Heart right ventricle (tissue), 16 donors: ENCODE measurements around the gene MRPL45. TPM values are rescaled to one million over a fixed set of nuclear protein-coding genes. Genes with fewer than 3 reads are reported as not detected.

Experiments used
- ATAC-seq, 8 donors: fragments of 200-7000 bp; cut with Tn5 transposase; one replicate each; pipeline ENCODE4 v1.9.1; 2020; ENCODE audit warnings: mild to moderate bottlenecking in 8 of 8, moderate library complexity in 8 of 8, moderate number of reproducible peaks in 1 of 8
- DNase-seq, 2 donors: peaks; one replicate each; pipeline ENCODE4 v3.0.0-alpha.2; 2020
- H3K27ac ChIP-seq, 10 donors: fragments of 200-600 bp; sonication (generic) in 2 of 10; one replicate each; pipeline versions ENCODE4 v1.5.0 to v1.8.0; 2020 to 2022; ENCODE audit warnings: mild to moderate bottlenecking in 3 of 10
- H3K27me3 ChIP-seq, 7 donors: fragments of 200-600 bp; one replicate each; pipeline ENCODE4 v1.8.0; 2021 to 2022; ENCODE audit warnings: mild to moderate bottlenecking in 2 of 7
- H3K36me3 ChIP-seq, 9 donors: fragments of 200-600 bp; sonication (generic) in 1 of 9; one replicate each; pipeline versions ENCODE4 v1.5.0 to v1.8.0; 2020 to 2022; ENCODE audit warnings: mild to moderate bottlenecking in 2 of 9
- H3K4me1 ChIP-seq, 9 donors: fragments of 200-600 bp; sonication (generic) in 1 of 9; one replicate each; pipeline versions ENCODE4 v1.5.0 to v1.8.0; 2020 to 2022; ENCODE audit warnings: mild to moderate bottlenecking in 4 of 9
- H3K4me3 ChIP-seq, 10 donors: fragments of 200-600 bp; sonication (generic) in 2 of 10; one replicate each; pipeline versions ENCODE4 v1.5.0 to v1.8.0; 2020 to 2022; ENCODE audit warnings: mild to moderate bottlenecking in 7 of 10, moderate library complexity in 2 of 10
- H3K9me3 ChIP-seq, 11 donors: fragments of 200-600 bp in 10 of 11; sonication (generic) in 2 of 11; one replicate each; pipeline versions ENCODE4 v1.5.0 to v1.8.0; 2013 to 2022; ENCODE audit warnings: mild to moderate bottlenecking in 2 of 11, control low read depth in 1 of 11, moderate library complexity in 1 of 11
- CTCF ChIP-seq, 9 donors: fragments of 200-600 bp; sonication (generic) in 2 of 9; IDR thresholded peaks; one replicate each; pipeline versions ENCODE4 v1.5.0 to v1.8.0; 2021 to 2022; ENCODE audit warnings: antibody characterized with exemption in 9 of 9, mild to moderate bottlenecking in 5 of 9, moderate library complexity in 1 of 9
- WGBS, 2 donors: extraction: QIAGEN DNeasy Blood & Tissue Kit; methylation state at CpG; one replicate each; pipeline ENCODE4 v1.1.7; 2013; ENCODE audit warnings: inconsistent platforms in 1 of 2; 5-methylcytosine and 5-hydroxymethylcytosine counted together
- intact Hi-C, 10 donors: fragments of 100-400 bp; cut with DNase I; formaldehyde crosslinking; loops; one replicate each; pipeline versions ENCODE4 v1.11.1 to v1.14.2; 2022
- polyA plus RNA-seq, 2 donors: library from polyadenylated mRNA; stranded (reverse); fragments of 200-250 nt; gene quantifications; one replicate each; pipeline ENCODE4 v1.2.3, GENCODE V29; 2013
- total RNA-seq, 10 donors: library from RNA; stranded (reverse); fragmentation: NEBNext Ultra II Directional in 3 of 10; extraction: Animal tissue kit (Norgen Biotek cat#: 25700) in 3 of 10; gene quantifications; one replicate each; pipeline versions ENCODE4 v1.2.1 to v1.2.4, GENCODE V29; 2021 to 2023
- donor health status: Arrhythmogenic right ventricular cardiomyopathy.
- donor health status: ischemic (EF 13 %, LVEDD 7.1; RV severe dilation, severe dysfunction).
- donor health status: healthy with polysubstance abuse.
- donor health status: DM: no; HTN: yes; CAD: no.
- donor health status: DM: no; HTN: no; CAD: no.
- donor health status: ischemic (EF 25% LVEDD 6.9; RV normal size, moderate dysfunction).
- donor health status: ischemic (EF 25% LVEDD 5.7; RV mildly dilated, moderate dysfunction).
- donor health status: healthy.
- donor health status: DM: yes; HTN: yes; CAD: no.
- donor health status: Ischemic cardiomyopathy.
- donor health status: ischemic (EF 35%, LVEDD 5.7; RV mildly dilated, moderate dysfunction).
- donor health status: nonischemic (EF 11% LVEDD 7.7; RV severe dilation, severe dysfunction).
- donor health status: DM: yes; HTN: yes; CAD: no.
- donor health status: PGD.
- donor health status: ischemic (EF 29% LVEDD 5.4; RV normal size, mild dysfunction).
- donor health status: nonischemic (EF 23%, LVEDD 6.1; RV moderate dilation, normal function).

MRPL45 gene
- total and polyA plus RNA-seq, 12 donors: 16.0 to 44.6 (median 38.1) TPM

GRCh38 chr17:38355251-38355650, 58.3 kb downstream of the MRPL45 start:
- H3K27ac ChIP-seq: peak overlapping the region in 1 of 10 donors; percentile 64

GRCh38 chr17:38357486-38358123, 60.6 kb downstream of the MRPL45 start:
- Histone ChIP-seq H3K27me3 (no peaks in the 10 kb centered on the region), H3K9me3 (no peaks in the 10 kb centered on the region), H3K4me1 (peaks cover 8 to 85% (median 65%) of the 10 kb centered on the region in 9 donors), H3K36me3 (peaks cover 0 to 11% (median 0%) of the 10 kb centered on the region in 9 donors), H3K27ac (peak overlapping the region in 5 of 10 donors; percentile 21 to 64 (median 51)), H3K4me3 (no peak overlapping the region)
- DNase-seq: no peak
- WGBS, 2 donors: 30 to 40% methylated on average over 2 of the region's 2 CpGs
- ATAC-seq: peak in 2 of 8 donors; percentile 50 to 66
- intact Hi-C loops: loop anchor here in 3 of 10 donors (5.0 to 10.0 kb wide), 3 partner anchors 40 to 837 kb away; partner anchors contain the start of gene CACNB1 (in 1 of the 3)
- no peak for TF ChIP-seq CTCF (IDR thresholded peaks at IDR 0.05)

More at GRCh38 chr17:38355251-38355650, 58.3 kb downstream of the MRPL45 start:
- DNase-seq (no peak), ATAC-seq (no peak)
- Histone ChIP-seq H3K4me3 (no peak overlapping the region), H3K4me1 (peaks cover 8 to 78% (median 63%) of the 10 kb centered on the region in 9 donors), H3K9me3 (no peaks in the 10 kb centered on the region), H3K27me3 (no peaks in the 10 kb centered on the region), H3K36me3 (no peaks in the 10 kb centered on the region)
- intact Hi-C loops: loop anchor here in 3 of 10 donors (2.0 to 10.0 kb wide), 4 partner anchors 42 to 840 kb away; partner anchors contain the start of gene CACNB1 (in 1 of the 3)
- WGBS, 2 donors: 87 to 88% methylated on average over 4 of the region's 4 CpGs
- TF ChIP-seq CTCF (IDR thresholded peaks at IDR 0.05): no peak

GRCh38 chr17:38358586-38359513, 61.9 kb downstream of the MRPL45 start:
- Histone ChIP-seq H3K4me1 (peaks cover 8 to 78% (median 54%) of the 10 kb centered on the region in 9 donors), H3K27ac (peak overlapping the region in 4 of 10 donors; percentile 36 to 49 (median 38)), H3K27me3 (no peaks in the 10 kb centered on the region), H3K9me3 (no peaks in the 10 kb centered on the region), H3K4me3 (no peak overlapping the region), H3K36me3 (peaks cover 0 to 20% (median 0%) of the 10 kb centered on the region in 9 donors)
- TF ChIP-seq CTCF (IDR thresholded peaks at IDR 0.05): no peak
- intact Hi-C loops: loop anchor here in 3 of 10 donors (5.0 to 10.0 kb wide), 3 partner anchors 38 to 836 kb away; partner anchors contain the start of gene CACNB1 (in 1 of the 3)
- WGBS, 2 donors: 50 to 64% methylated on average over 9 of the region's 9 CpGs
- peak in 4 of 8 donors; percentile 25 to 49 (median 40) for ATAC-seq
- no peak for DNase-seq
